ENCODE measurements around the gene FGFR3.

Gene FGFR3

DNA sequence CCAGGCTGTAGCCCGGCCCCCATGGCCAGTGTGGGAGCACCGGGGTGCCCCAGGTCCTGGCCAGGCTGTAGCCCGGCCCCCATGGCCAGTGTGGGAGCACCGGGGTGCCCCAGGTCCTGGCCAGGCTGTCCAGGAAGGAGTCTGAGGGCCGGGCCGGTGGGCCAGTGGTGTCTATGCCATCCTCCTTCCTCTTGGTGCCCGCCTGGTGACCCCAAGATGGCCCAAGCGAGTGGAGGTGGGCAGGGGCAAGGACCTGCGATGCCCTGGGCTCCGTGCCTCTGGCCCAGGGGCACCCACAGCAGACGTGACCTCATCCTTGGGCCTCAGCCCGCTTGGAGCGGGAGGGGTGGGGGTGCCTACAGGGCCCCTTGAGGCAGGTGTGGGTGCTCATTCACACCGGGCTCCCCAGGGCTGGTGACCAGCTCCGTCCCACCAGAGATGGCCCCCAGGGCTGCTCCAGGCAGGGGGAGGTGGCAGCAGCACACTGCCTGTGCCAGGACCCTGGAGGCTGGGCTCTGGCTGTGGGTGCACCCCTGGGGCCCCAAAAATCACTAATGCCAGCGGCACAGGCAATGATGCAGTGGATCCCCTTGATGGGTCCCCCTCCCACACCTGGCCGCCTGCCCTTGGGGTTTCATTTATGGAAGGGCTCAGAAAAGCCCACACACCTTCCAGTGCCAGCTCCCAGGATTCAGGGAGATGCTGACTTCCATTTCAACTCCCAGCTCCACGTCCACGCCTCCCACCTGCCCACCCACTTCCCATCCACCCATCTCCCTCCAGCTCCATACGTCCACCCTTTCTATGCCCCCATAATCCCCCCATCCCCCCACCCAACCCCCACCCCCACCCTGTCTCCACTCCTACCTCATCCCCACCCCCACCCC is 36.0 kb upstream of the FGFR3 start:
- DNase-seq (ENCODE audit: low read depth, low spot score): no peak

DNA sequence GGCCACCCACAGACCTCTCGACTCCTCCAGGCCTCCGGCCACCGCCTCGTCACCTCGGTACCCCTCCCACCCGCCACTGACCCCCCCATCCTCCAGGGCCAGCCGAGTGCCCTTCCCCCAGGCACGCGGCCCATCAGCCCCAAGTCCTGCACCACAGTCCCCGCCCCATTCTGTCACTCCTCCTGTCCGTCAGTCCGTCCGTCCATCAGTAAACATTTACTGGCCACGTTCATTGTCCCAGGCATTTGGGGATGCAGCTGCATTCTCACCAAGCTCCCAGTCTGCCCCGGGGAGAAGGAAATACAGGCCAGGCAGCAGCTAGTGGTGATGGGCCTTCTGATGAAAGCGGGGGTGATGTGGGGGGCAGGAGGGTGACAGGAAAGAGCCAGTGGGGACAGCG is 35.3 kb upstream of the FGFR3 start:
- no peak for DNase-seq (ENCODE audit: low read depth, low spot score)

DNA sequence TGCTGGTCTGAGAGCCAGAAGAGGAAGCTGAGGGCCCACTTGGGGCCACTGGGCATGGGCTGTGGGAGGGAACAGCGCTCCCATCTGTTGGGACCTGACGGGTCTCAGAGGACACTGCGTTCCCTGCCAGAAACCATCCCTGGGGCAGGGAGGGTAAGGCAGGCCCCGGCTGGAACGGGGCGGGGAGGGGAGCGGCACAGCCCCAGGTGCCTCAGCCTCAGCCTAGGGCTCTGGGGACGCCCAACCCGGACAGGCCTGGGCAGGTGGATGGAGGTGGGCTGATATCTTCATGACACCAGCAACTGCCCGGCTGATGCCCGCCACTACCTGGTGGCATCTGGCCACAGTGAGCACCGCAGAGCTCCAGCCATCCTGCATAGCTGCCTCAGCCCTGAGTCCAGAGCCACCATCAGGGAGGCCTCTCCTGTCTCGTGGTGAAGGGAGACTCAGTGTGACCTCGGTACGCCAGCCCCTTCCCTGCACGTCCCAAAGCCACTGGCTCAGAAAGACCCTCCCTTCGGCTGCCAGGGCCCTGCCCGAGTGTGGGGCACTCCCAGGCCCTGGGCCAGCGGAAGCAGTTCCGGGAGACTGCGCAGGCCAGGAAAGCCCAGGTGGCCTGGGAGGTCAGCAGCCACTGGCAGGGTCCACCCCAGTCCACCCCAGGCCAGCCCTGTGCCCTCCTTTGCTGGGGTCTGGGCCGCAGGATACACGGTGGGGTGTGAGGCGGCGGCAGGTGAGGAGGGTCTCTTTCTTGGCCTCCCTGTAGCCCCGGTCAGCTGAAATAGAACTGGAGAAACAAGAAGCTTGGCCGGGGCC is 34.6 kb upstream of the FGFR3 start:
- DNase-seq (ENCODE audit: low read depth, low spot score): no peak

DNA sequence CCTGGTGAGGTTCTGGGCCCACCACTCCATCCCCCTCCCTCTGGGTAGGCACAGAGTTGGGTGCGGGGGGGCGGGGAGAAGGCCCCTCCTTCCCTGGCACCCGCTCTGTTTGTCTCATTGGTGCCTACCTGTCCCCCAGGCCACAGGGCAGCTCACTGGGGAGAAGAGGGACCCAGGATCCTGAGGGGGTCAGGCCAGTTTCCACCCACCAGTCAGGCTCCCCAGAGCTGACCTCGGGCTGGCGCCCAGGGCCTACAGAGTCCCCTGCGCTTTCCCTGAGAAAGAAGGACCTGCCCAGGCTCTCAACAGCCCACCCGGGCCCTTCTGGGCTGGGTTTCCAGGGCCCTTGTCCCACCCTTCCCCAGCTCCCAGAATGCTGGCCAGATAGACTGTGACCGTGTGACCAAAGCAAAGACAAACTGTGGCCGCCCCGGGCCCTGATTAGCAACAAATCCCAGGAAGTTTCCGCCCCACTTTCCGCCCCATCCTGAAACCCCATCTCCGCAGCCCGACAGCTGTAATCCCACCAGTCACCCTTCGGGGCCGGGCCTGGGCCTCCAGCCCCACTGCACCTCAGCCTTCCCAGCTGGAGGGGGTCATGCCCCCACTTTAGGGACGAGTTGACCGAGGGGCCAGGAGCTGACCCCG is 33.8 kb upstream of the FGFR3 start:
- no peak for DNase-seq (ENCODE audit: low read depth, low spot score)

DNA sequence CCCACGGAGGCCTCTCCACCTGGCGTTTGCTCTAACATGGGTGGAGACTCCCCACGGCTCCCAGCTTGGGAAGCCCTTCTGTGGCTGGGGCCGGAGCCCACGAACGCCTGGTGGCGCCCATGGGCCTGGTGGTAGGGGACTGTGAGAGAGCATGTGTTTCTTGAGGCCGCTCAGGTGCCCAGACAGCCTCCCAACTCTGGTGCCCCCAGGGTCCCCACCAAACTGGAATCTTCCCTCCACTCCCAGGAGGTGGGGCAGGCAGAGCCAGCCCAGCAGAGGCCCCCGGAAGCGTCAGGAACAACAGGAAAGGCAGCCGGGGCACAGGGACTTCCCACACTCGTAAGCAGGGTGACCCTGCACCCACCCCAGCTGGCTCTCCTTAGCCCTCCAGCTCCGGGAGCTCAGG is 33.3 kb upstream of the FGFR3 start:
- no peak for DNase-seq (ENCODE audit: low read depth, low spot score)

DNA sequence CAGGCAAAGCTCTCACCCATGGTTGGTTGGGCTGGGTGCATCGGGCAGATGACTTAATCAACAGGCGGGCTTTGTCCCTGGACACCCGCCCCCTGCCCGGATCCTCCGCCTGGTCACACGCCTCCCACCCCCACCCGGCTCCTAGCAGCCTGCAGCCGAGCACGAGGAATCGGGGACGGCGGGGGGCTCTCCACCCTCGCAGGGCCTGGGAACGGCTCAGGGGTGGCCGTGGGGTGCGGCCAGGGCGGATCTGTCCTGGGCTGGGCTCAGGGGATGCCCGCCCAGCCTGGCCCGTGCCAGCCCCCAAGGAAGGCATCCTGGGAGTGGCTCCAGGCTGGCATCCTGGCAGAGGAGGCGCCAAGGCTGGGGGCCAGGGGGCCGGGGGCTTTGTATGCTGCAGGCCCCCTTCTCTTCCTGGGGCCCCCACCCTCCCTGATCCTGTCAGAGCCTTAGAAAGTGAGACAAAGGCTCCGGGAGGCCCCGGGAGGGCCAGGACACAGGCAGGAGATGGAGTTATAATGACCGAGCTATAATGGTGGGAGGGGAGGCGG is 32.5 kb upstream of the FGFR3 start:
- DNase-seq (ENCODE audit: low read depth, low spot score): no peak

DNA sequence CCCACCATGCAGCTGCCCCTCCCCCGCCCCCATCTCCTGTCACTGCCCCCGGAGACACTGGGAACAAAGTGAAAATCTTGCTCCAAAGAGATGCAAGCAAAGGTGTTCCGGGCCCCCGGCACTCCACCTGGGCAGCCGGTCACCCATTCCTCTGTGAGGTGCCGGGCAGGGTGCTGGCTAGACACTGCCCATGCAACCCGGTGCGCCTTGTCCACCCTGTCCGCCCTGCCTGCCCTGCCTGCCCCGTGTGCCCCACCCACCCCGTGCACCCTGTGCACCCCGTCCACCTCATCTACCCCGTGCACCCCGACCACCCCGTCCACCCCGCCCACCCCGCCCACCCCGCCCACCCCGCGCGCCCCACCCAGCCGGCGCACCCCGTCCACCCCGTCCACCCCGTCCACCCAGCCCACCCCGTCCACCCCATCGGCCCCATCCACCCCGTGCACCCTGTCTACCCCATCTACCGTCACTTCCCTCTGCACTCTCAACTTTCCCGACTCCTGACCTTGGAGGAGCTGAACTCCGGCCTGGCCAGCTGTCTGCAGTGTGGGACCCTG is 31.9 kb upstream of the FGFR3 start:
- no peak for DNase-seq (ENCODE audit: low read depth, low spot score)

DNA sequence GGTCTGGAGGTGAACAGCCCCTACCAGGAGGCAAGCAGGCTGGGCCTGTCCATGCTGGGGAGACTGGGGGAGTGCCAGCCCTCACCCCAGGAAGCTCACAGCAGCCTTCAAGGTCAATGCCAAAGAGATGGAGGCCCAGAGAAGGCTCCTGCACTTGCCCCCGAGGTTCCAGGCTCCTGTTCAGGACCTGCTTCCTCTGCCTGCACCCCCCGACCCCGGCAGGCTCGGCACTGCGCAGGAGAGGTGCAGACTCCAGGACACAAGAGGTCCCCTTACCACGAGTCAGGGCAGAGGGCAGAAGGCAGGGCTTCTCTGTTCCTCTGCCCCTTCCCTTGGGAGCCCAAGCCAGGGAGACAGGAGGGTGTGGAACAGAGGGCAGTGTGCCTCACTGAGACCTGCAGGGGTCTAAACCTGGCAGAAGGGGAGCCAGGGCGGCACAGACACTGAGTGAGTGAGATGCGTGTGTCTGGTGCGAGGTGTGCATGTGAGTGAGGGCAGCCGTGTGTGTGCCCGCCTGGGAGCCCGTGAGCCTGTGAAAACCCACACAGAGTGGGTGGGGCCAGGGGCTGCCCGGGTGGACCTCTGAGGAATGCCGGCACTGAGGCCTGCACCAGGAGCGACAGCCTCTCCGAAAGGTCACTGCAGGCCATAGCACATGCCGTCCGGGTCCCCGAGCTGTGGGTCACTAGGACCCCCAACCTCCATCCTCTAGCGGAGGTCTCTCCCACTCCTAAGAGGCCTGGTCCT is 30.7 kb upstream of the FGFR3 start:
- no peak for DNase-seq (ENCODE audit: low read depth, low spot score)

DNA sequence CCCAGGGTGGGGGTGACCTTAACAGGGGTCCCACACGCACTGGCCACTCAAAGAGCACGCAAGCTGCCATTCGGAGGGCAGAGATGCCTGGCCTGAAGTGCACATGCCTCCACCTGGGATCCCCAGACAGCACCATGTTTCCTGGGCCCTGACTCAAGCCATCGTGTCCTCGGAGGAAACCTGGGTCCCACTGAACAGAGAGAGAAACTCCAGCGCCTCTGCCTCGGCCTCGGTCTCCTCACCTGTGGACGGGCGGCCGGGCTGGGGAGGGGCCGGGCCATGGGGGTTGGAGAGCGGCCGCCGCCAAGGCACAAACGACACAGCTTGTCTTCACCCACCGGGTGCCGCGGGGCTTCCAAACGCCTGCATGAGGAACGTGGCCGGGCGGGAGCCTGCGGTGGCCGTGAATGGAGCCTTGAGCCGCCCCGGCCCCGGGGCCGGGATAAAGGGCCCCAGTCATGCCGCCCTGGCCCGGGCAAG is 30.0 kb upstream of the FGFR3 start:
- no peak for DNase-seq (ENCODE audit: low read depth, low spot score)

DNA sequence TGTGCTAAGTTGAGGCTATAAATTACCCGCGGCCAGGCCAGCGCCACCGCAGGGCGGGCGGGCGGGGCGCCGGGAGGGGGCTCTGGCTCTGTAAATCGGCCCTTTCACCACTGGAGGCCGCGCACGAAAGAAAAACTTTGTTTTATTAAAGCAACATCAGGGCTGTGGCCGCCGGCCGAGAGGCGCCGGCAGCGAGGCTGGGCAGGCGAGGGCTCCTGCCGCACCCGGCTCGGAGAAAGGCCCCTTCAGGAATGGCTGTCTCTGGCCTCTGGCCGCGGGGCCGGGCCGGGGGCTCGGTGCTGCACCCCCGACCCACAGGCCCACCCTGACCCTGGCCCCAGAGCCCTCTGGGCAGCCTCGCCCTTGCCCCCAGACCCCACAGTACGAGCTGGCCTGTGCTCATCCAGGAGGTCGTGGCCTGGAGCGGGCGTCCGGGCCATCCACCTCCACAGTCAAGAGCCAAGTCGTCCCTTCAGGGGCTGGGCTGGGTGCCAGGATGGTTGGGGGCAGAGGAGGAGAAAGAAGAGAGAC is 29.5 kb upstream of the FGFR3 start:
- no peak for DNase-seq (ENCODE audit: low read depth, low spot score)

DNA sequence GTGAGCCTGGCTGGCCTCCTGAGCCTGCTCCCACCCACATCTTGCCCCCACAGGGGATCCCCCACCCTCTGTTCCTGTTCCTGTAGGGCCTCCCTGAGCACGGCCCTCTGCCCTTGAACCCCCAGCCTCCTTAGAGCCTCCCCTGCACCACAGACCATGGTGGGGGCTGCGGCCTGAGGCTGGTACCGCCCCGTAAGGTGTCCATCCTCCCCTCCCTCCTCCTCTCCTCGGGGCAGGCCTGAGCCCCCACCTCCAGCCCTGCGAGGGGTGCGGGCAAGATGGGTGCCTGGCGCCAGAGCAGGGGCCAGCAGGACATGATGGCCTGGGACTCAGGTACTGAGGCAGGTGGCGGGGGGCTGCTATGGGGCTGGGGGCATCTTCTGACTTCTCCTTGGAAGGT is 28.4 kb upstream of the FGFR3 start:
- no peak for DNase-seq (ENCODE audit: low read depth, low spot score)

DNA sequence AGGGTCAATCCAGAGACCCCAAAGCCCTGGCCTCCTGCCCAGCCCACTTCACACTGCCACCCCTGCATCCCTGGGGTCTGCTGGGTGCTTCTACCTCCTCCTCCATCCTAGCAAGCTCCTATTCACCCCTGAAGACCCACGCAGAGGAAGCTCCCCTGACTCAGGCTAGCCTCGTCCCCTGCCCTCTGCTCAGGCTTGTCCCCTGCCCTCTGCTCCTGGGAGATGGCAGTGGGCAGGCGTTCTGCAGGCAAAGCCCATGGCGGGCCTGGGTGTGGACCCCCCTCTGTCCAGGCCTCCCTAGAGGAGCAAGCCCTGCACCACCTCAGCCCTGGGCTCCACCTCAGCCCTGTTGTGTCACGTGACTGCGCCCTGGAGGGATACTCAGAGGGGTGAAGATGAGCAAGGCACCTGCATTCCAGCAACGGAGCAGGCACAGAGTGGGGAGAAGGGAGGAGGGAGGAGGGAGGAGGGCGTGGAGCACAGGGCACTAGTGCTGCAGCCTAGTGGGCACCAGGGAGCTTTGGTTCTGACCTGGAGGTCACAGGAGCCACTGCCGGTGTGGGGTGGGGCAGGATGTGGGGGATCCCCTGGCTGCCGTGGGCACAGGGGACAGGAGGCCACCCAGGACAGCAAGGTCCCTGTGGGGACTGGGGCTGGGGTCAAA is 27.6 kb upstream of the FGFR3 start:
- no peak for DNase-seq (ENCODE audit: low read depth, low spot score)

DNA sequence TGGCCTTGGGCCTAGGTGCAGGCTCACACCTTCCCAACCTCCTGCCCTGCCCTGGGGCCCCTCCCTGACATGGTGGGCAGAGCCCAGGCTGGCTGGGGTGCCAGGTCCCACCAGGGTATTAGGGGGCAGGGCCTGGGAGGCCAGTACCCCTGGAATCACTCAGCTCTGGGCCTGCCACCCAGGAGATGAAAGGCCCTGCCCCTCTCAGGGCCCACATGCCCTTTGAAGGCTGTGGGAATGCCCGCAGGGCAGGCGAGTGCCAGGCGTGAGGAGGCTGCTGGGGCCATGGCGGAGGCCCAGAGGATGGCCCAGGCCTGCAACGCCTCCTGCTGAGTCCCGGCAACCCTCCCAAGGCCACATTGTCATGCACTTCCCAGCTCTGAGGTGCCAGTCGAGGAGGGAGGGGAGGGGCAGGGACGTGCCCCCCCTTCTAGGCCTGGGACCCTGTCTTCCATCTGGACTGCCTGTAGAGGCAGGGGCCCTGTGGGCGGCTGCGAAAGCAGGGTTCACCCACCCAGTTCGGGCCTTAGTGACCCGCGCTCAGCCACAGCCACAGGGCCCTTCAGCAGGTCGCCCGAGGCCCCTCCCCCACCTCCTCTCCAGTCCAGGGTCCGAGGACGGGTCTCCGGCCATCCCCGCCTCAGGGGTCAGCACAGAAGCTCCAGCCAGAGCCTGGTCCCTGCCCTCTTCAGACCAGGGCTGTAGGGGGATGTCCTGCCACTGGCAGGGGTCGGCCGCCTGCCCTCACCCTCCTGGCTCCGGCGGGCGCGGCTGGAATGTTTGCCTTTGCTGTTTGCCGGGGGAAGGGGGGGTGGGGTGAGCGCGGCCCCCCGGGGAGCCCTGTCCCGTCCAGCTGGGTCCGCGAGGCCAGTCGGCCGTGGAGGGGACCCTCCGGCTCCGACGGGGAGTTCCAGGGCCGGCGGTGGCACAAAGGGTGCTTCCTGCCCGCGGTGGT is 26.7 kb upstream of the FGFR3 start:
- no peak for DNase-seq (ENCODE audit: low read depth, low spot score)

DNA sequence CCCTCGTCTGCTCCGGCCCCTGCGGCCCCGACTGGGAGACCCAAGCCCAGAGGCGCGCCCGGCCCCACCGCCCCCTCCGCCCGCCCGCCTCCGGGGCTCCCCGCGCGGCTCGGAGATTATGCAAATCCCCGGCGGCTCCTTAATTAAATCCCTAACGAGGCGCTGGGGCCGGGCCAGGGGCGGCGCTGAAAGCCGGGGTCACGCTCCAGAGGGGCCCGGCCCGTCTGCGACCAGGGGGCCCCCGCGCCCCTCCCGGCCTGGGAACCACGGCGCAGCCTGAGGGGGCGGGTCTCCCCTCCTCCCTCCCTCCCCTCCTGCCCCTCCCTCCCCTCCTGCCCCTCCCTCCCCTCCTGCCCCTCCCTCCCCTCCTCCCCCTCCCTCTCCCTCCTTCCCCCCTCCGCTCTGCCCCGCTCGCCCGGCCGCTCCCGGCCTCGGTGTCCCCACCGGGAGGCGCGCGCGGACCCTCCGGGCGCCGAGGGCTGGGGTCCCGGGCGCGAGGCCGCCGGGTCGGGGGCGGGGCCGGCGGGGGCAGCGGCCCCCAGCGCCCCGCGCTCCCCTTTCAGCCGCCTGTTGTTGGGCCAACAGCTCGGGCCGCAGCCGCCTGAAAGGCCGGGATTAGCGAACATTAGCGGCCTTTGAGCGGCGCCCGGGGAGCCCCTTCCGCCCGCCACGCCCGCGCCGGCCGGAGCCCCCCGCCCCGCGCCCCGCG is 25.9 kb upstream of the FGFR3 start:
- no peak for DNase-seq (ENCODE audit: low read depth, low spot score)

DNA sequence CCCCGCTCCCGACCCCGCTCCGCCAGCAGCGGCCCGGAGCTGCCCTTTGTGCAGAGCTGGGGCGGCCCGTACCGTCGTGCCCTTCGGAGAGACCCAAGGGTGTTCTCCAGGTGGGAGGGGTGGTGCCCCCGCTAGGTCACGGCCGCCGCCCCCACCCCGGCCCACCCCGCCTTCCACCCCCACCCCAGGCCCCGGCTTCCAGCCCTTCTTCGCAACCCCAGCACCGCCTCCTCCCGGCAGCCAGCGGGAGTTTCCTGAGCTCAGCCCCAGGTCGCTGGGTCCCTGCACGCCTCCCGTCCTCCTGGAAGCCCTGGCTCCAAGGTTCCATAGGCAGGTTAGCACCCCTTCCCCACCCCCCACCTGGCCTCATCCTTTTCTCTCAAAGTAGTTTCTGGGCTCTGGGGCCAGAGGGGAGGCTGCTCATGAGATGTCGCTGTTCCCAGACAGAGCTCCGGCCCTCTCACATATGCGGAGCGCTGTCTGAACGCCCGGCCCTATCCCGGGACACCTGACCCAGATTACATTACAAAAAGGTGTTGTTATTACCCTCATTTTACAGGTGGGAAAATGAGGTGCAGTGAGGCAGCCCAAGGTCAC is 25.2 kb upstream of the FGFR3 start:
- DNase-seq (ENCODE audit: low read depth, low spot score): no peak

DNA sequence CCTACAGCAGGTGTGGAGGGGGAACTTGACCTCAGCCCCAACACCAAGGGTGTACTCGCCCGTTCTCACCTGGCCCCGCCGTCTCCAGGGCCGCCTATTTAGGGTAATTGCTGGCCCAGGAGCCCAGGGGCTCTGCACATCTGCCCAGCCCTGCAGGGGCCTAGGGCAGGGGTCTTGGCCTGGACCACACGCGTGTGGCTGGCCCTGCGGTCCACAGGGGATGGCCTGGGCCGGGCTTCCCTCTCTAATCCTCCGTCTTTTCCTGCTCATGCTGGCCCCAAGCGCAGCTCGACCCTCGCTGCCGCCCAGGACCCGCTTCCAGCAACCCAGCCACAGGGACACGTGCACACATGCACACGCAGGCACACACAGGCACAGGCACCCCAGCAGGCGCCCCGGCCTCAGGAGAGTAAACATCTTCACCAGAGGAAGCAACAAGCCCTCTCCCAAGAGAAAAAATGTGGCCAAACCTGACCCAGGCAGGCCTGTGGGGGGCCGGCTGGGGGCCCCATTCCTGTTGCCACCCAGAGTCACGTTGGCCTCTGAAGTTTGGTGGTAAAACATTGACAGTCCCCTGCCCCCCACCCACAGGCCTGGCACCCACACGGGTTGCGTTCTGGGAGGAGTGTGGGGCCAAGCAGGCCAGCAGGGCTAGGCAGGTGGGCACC is 24.6 kb upstream of the FGFR3 start:
- DNase-seq (ENCODE audit: low read depth, low spot score): no peak

DNA sequence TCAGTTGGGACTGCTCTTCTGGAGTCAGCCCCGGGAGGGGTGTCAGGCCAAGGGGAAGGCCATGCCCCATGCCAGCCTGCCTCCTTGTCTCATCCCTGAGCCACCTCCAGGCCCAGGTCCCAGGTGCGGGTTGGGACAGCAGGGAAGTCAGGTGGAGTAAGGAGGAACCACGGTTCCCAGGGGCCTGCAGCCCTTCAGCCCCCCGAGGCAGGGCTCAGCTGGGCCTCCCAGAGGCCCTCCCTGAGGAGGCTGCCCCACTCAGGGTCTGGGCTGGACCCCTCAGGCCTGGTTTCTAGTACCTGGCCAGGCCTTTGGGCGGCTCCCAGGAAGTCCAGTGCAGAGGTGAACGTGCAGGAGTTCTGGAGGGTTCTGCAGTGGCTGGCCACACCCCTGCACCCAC is 23.4 kb upstream of the FGFR3 start:
- DNase-seq (ENCODE audit: low read depth, low spot score): no peak
